Epithelial cell of alveolus of lung (primary cell): ENCODE measurements around the gene PACSIN3. TPM values are rescaled to one million over a fixed set of nuclear protein-coding genes. Genes with fewer than 3 reads are reported as not detected.

Experiments used
- total RNA-seq: library from RNA; depleted of rRNA; stranded (reverse); fragments of >200 nt; gene quantifications from 2 replicates; pipeline ENCODE4 v1.2.1, GENCODE V29; 2015

PACSIN3 gene
- total RNA-seq = 39.3 and 42.2 TPM in 2 replicates

GRCh38 chr11:47186076-47186699, at the start of gene PACSIN3:
Gene PACSIN3, minus strand, starts transcription at chr11:47186434. Its CDS starts 3,707 bp downstream, at chr11:47182727.

GRCh38 chr11:47176328-47177228, 9.7 kb downstream of the PACSIN3 start, which contains the start of gene ARFGAP2:
Gene ARFGAP2, minus strand, starts transcription at chr11:47176879. Its CDS starts 26 bp downstream, at chr11:47176853.

Other genes starting within 250 kb of the PACSIN3 start
- gene CSTPP1, start 249.7 kb downstream of the PACSIN3 start, total RNA-seq = 34.1 and 38.4 TPM in 2 replicates
- 81.2 and 107 TPM in 2 replicates for gene ARFGAP2, start 9.6 kb downstream of the PACSIN3 start, total RNA-seq
- 33.4 and 49.7 TPM in 2 replicates for gene DDB2, start 28.5 kb upstream of the PACSIN3 start, total RNA-seq
- 49.5 and 93.3 TPM in 2 replicates for gene ACP2, start 62.4 kb upstream of the PACSIN3 start, total RNA-seq
- 32.5 and 72.8 TPM in 2 replicates for gene NR1H3, start 71.6 kb upstream of the PACSIN3 start, total RNA-seq
- gene MADD, start 83.7 kb upstream of the PACSIN3 start, total RNA-seq = 14.4 and 33.1 TPM in 2 replicates
- gene MYBPC3, start 166.3 kb upstream of the PACSIN3 start, total RNA-seq = not detected in 2 replicates
- gene SPI1, start 192.1 kb upstream of the PACSIN3 start, total RNA-seq = not detected in 2 replicates
- gene SLC39A13, start 222.2 kb upstream of the PACSIN3 start, total RNA-seq = 111 and 118 TPM in 2 replicates
- 105 and 200 TPM in 2 replicates for gene PSMC3, start 240.0 kb upstream of the PACSIN3 start, total RNA-seq